Loucy (cell line): Measurements from ENCODE around the gene FOS.

Source experiments
- H2AFZ ChIP-seq: fragments of 200-600 bp; sonication (generic); 2 replicates; pipeline ENCODE4 v1.6.0; 2016; ENCODE audit warnings: antibody characterized with exemption, mild to moderate bottlenecking, low read length, moderate library complexity
- H3F3A ChIP-seq: fragments of 200-600 bp; 2 replicates; pipeline ENCODE4 v1.6.0; 2016; ENCODE audit warnings: antibody characterized with exemption, low read depth, mild to moderate bottlenecking
- H3K27me3 ChIP-seq: fragments of 200-600 bp; sonication (generic); 2 replicates; pipeline ENCODE4 v1.6.1; 2014; ENCODE audit warnings: low read length, mild to moderate bottlenecking; ENCODE audit not compliant: insufficient read depth, poor library complexity, severe bottlenecking
- H3K36me3 ChIP-seq: fragments of 200-600 bp; sonication (generic); 2 replicates; pipeline ENCODE4 v1.6.1; 2016; ENCODE audit warnings: low read length; ENCODE audit not compliant: insufficient read depth
- H3K4me1 ChIP-seq: fragments of 200-600 bp; sonication (generic); 2 replicates; pipeline ENCODE4 v1.5.1; 2014; ENCODE audit warnings: low read length, mild to moderate bottlenecking; ENCODE audit not compliant: insufficient read depth, poor library complexity, severe bottlenecking
- H3K4me2 ChIP-seq: fragments of 200-600 bp; sonication (generic); 2 replicates; pipeline ENCODE4 v1.6.0; 2014; ENCODE audit warnings: antibody characterized with exemption, low read length, low read depth, mild to moderate bottlenecking; ENCODE audit not compliant: poor library complexity, severe bottlenecking
- H3K4me3 ChIP-seq: fragments of 200-600 bp; sonication (generic); 2 replicates; pipeline ENCODE4 v1.5.1; 2014; ENCODE audit warnings: low read length, mild to moderate bottlenecking, mixed read lengths; ENCODE audit not compliant: poor library complexity, severe bottlenecking
- H3K79me2 ChIP-seq: fragments of 200-600 bp; sonication (generic); 2 replicates; pipeline ENCODE4 v1.6.1; 2014; ENCODE audit warnings: low read length; ENCODE audit not compliant: insufficient read depth
- H3K9ac ChIP-seq: fragments of 200-600 bp; sonication (generic); 2 replicates; pipeline ENCODE4 v1.6.0; 2014; ENCODE audit warnings: mild to moderate bottlenecking, low read depth, low read length, moderate library complexity; ENCODE audit not compliant: poor library complexity, severe bottlenecking
- H3K9me2 ChIP-seq: fragments of 200-600 bp; sonication (generic); replicated peaks from 2 replicates; pipeline ENCODE4 v1.6.1; 2016; ENCODE audit warnings: low read depth, low read length, mixed read lengths
- H3K9me3 ChIP-seq: fragments of 200-600 bp; sonication (generic); 2 replicates; pipeline ENCODE4 v1.6.1; 2014; ENCODE audit warnings: mild to moderate bottlenecking, antibody characterized with exemption, low read length, low read depth; ENCODE audit not compliant: insufficient read depth
- H4K20me1 ChIP-seq: fragments of 200-600 bp; sonication (generic); 2 replicates; pipeline ENCODE4 v1.6.0; 2014; ENCODE audit warnings: antibody characterized with exemption, low read length, mild to moderate bottlenecking; ENCODE audit not compliant: insufficient read depth, poor library complexity, severe bottlenecking
- EZH2phosphoT487 ChIP-seq: fragments of 200-600 bp; IDR thresholded peaks from 2 replicates; pipeline ENCODE4 v1.6.1; 2018; ENCODE audit warnings: antibody characterized with exemption, mild to moderate bottlenecking, moderate library complexity, borderline replicate concordance
- TF ChIP-seq, protein P1 (sequence below): fragments of 200-600 bp; sonication (generic); conservative IDR thresholded peaks from 2 replicates; pipeline ENCODE4 v1.5.1; 2014; ENCODE audit warnings: mild to moderate bottlenecking, antibody characterized with exemption, low read length

Gene FOS

DNA sequence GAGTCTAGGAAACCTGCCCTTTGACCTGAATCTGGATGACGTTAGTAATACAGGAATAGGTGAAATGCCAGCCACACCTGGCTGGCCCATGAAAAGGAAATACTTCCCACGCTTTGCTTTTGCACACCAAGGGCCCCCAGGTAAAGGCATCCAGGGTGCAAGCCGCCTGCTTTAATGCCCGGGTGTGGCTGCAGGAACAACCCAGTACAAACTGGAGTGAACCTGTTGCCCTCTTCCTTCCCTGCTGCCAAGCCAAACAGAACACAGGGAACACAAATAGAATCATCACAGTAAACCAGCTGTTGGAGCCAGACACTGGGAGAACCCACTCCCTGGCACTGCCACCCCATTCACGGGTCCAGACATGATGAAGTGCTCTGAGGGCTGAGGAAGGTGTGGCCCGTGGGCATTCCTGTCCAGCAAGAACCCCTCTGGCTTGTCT is 24.2 kb upstream of the FOS start:
- no peaks in the 10 kb centered on the region for H3K9me2 ChIP-seq
- H3K4me3 ChIP-seq: no peak overlapping the region
- no peak overlapping the region for H3K4me2 ChIP-seq
- no peaks in the 10 kb centered on the region for H3K79me2 ChIP-seq
- H2AFZ ChIP-seq: no peak overlapping the region
- no peak overlapping the region for H3K9ac ChIP-seq
- no peaks in the 10 kb centered on the region for H3K27me3 ChIP-seq
- H4K20me1 ChIP-seq: no peaks in the 10 kb centered on the region
- TF ChIP-seq EZH2phosphoT487: no peak
- TF ChIP-seq, protein P1, sequence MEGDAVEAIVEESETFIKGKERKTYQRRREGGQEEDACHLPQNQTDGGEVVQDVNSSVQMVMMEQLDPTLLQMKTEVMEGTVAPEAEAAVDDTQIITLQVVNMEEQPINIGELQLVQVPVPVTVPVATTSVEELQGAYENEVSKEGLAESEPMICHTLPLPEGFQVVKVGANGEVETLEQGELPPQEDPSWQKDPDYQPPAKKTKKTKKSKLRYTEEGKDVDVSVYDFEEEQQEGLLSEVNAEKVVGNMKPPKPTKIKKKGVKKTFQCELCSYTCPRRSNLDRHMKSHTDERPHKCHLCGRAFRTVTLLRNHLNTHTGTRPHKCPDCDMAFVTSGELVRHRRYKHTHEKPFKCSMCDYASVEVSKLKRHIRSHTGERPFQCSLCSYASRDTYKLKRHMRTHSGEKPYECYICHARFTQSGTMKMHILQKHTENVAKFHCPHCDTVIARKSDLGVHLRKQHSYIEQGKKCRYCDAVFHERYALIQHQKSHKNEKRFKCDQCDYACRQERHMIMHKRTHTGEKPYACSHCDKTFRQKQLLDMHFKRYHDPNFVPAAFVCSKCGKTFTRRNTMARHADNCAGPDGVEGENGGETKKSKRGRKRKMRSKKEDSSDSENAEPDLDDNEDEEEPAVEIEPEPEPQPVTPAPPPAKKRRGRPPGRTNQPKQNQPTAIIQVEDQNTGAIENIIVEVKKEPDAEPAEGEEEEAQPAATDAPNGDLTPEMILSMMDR: no peak
- peaks cover 8% of the 10 kb centered on the region for H3F3A ChIP-seq
- H3K9me3 ChIP-seq: no peaks in the 10 kb centered on the region
- no peaks in the 10 kb centered on the region for H3K36me3 ChIP-seq
- peaks cover 37% of the 10 kb centered on the region for H3K4me1 ChIP-seq

GRCh38 chr14:75254901-75255584 is 23.6 kb upstream of the FOS start:
- Histone ChIP-seq H3K9ac (no peak overlapping the region), H2AFZ (no peak overlapping the region), H3K4me2 (no peak overlapping the region)

GRCh38 chr14:75258079-75258802 is 20.4 kb upstream of the FOS start:
- Histone ChIP-seq H3K9me3 (no peaks in the 10 kb centered on the region), H2AFZ (peak overlapping the region; percentile 99), H3K27me3 (no peaks in the 10 kb centered on the region), H3F3A (no peaks in the 10 kb centered on the region), H3K4me1 (peaks cover 24% of the 10 kb centered on the region), H3K4me2 (peak overlapping the region; percentile 90), H3K9ac (peak overlapping the region; percentile 51), H3K4me3 (peak overlapping the region; percentile 79), H4K20me1 (no peaks in the 10 kb centered on the region), H3K79me2 (no peaks in the 10 kb centered on the region), H3K9me2 (no peaks in the 10 kb centered on the region), H3K36me3 (no peaks in the 10 kb centered on the region)
- TF ChIP-seq, protein P1: no peak
- TF ChIP-seq EZH2phosphoT487: no peak

More at GRCh38 chr14:75254901-75255584, 23.6 kb upstream of the FOS start:
- H3K9me3 ChIP-seq: no peaks in the 10 kb centered on the region
- H3K4me1 ChIP-seq: peaks cover 39% of the 10 kb centered on the region
- H3K36me3 ChIP-seq: no peaks in the 10 kb centered on the region
- H4K20me1 ChIP-seq: no peaks in the 10 kb centered on the region
- no peaks in the 10 kb centered on the region for H3K79me2 ChIP-seq
- H3F3A ChIP-seq: peaks cover 3% of the 10 kb centered on the region
- H3K9me2 ChIP-seq: no peaks in the 10 kb centered on the region
- H3K27me3 ChIP-seq: no peaks in the 10 kb centered on the region
- no peak overlapping the region for H3K4me3 ChIP-seq
- TF ChIP-seq, protein P1: no peak
- TF ChIP-seq EZH2phosphoT487: no peak
